ENCODE measurements around the gene B3GNT8. TPM values are rescaled to one million over a fixed set of nuclear protein-coding genes. Genes with fewer than 3 reads are reported as not detected.

The B3GNT8 gene
- total and polyA plus RNA-seq, 4 donors, result 0.50 to 7.8 (median 1.8) TPM

GRCh38 chr19:41449865-41450178 lies 22.6 kb upstream of the B3GNT8 start:
- WGBS (ENCODE audit: insufficient coverage), result no CpG with 5 or more reads among the region's 3 CpGs
- DNase-seq (ENCODE audit: low read depth in 4 of 6, low spot score in 6 of 6), result no peak
- Histone ChIP-seq H3K27ac (ENCODE audit: low read depth, low read length) (no peak overlapping the region), H3K36me3 (ENCODE audit: control insufficient read depth, insufficient read depth, low read length) (no peaks in the 10 kb centered on the region), H3K9me3 (ENCODE audit: control insufficient read depth, insufficient read depth, low read length) (no peaks in the 10 kb centered on the region), H3K4me1 (ENCODE audit: control insufficient read depth, insufficient read depth, low read length) (peaks cover 6% of the 10 kb centered on the region), H3K4me3 (ENCODE audit: low read depth, low read length) (no peak overlapping the region), H3K27me3 (ENCODE audit: control insufficient read depth, insufficient read depth, low read length) (no peaks in the 10 kb centered on the region)

GRCh38 chr19:41449079-41449864 lies 22.1 kb upstream of the B3GNT8 start:
- no peaks in the 10 kb centered on the region for H3K36me3 ChIP-seq (ENCODE audit: control insufficient read depth, insufficient read depth, low read length)
- WGBS (ENCODE audit: insufficient coverage), result 0% methylated on average over 11 of the region's 22 CpGs
- peak in 5 of 6 donors; percentile 36 to 87 (median 57) for DNase-seq (ENCODE audit: low read depth in 4 of 6, low spot score in 6 of 6)
- H3K9me3 ChIP-seq (ENCODE audit: control insufficient read depth, insufficient read depth, low read length), result no peaks in the 10 kb centered on the region
- H3K4me1 ChIP-seq (ENCODE audit: control insufficient read depth, insufficient read depth, low read length), result peaks cover 6% of the 10 kb centered on the region
- H3K27me3 ChIP-seq (ENCODE audit: control insufficient read depth, insufficient read depth, low read length), result no peaks in the 10 kb centered on the region
- H3K27ac ChIP-seq (ENCODE audit: low read depth, low read length), result no peak overlapping the region
- peak overlapping the region; percentile 14 for H3K4me3 ChIP-seq (ENCODE audit: low read depth, low read length)

- no peaks in the 10 kb centered on the region for H3K27me3 ChIP-seq (ENCODE audit: control insufficient read depth, insufficient read depth, low read length)
- H3K4me3 ChIP-seq (ENCODE audit: low read depth, low read length), result no peak overlapping the region
- no peak overlapping the region for H3K27ac ChIP-seq (ENCODE audit: low read depth, low read length)
- H3K9me3 ChIP-seq (ENCODE audit: control insufficient read depth, insufficient read depth, low read length), result no peaks in the 10 kb centered on the region
- no peak for DNase-seq (ENCODE audit: low read depth in 4 of 6, low spot score in 6 of 6)
- WGBS (ENCODE audit: insufficient coverage), result 82% methylated on average over 8 of the region's 12 CpGs
- peaks cover 6% of the 10 kb centered on the region for H3K4me1 ChIP-seq (ENCODE audit: control insufficient read depth, insufficient read depth, low read length)
- no peaks in the 10 kb centered on the region for H3K36me3 ChIP-seq (ENCODE audit: control insufficient read depth, insufficient read depth, low read length)
Observed at GRCh38 chr19:41447732-41448332, 20.7 kb upstream of the B3GNT8 start.

- peaks cover 6% of the 10 kb centered on the region for H3K4me1 ChIP-seq (ENCODE audit: control insufficient read depth, insufficient read depth, low read length)
- 61% methylated on average over 5 of the region's 5 CpGs for WGBS (ENCODE audit: insufficient coverage)
- H3K27me3 ChIP-seq (ENCODE audit: control insufficient read depth, insufficient read depth, low read length), result no peaks in the 10 kb centered on the region
- no peaks in the 10 kb centered on the region for H3K9me3 ChIP-seq (ENCODE audit: control insufficient read depth, insufficient read depth, low read length)
- no peaks in the 10 kb centered on the region for H3K36me3 ChIP-seq (ENCODE audit: control insufficient read depth, insufficient read depth, low read length)
- H3K27ac ChIP-seq (ENCODE audit: low read depth, low read length), result no peak overlapping the region
- no peak for DNase-seq (ENCODE audit: low read depth in 4 of 6, low spot score in 6 of 6)
- H3K4me3 ChIP-seq (ENCODE audit: low read depth, low read length), result no peak overlapping the region
Observed at GRCh38 chr19:41445575-41445974, 18.4 kb upstream of the B3GNT8 start.

- H3K36me3 ChIP-seq (ENCODE audit: control insufficient read depth, insufficient read depth, low read length), result no peaks in the 10 kb centered on the region
- H3K9me3 ChIP-seq (ENCODE audit: control insufficient read depth, insufficient read depth, low read length), result no peaks in the 10 kb centered on the region
- no peak for DNase-seq (ENCODE audit: low read depth in 4 of 6, low spot score in 6 of 6)
- 59% methylated on average over 3 of the region's 6 CpGs for WGBS (ENCODE audit: insufficient coverage)
- no peak overlapping the region for H3K27ac ChIP-seq (ENCODE audit: low read depth, low read length)
- H3K27me3 ChIP-seq (ENCODE audit: control insufficient read depth, insufficient read depth, low read length), result no peaks in the 10 kb centered on the region
- H3K4me3 ChIP-seq (ENCODE audit: low read depth, low read length), result no peak overlapping the region
- peaks cover 6% of the 10 kb centered on the region for H3K4me1 ChIP-seq (ENCODE audit: control insufficient read depth, insufficient read depth, low read length)
Observed at GRCh38 chr19:41443813-41444455, 16.8 kb upstream of the B3GNT8 start.

GRCh38 chr19:41442473-41443355 lies 15.5 kb upstream of the B3GNT8 start, which contains the start of gene ERICH4:
Gene ERICH4 (plus strand): TSS chr19:41443156. CDS start chr19:41443170, 14 bp downstream.
- no peaks in the 10 kb centered on the region for H3K9me3 ChIP-seq (ENCODE audit: control insufficient read depth, insufficient read depth, low read length)
- H3K4me1 ChIP-seq (ENCODE audit: control insufficient read depth, insufficient read depth, low read length), result peaks cover 5% of the 10 kb centered on the region
- no peaks in the 10 kb centered on the region for H3K27me3 ChIP-seq (ENCODE audit: control insufficient read depth, insufficient read depth, low read length)
- 73% methylated on average over 6 of the region's 7 CpGs for WGBS (ENCODE audit: insufficient coverage)
- H3K4me3 ChIP-seq (ENCODE audit: low read depth, low read length), result no peak within 1 kb of the TSS
- DNase-seq (ENCODE audit: low read depth in 4 of 6, low spot score in 6 of 6), result no peak
- H3K27ac ChIP-seq (ENCODE audit: low read depth, low read length), result no peak within 1 kb of the TSS
- peaks cover 6% of the 10 kb centered on the region for H3K36me3 ChIP-seq (ENCODE audit: control insufficient read depth, insufficient read depth, low read length)

- no peak overlapping the region for H3K4me3 ChIP-seq (ENCODE audit: low read depth, low read length)
- no peaks in the 10 kb centered on the region for H3K27me3 ChIP-seq (ENCODE audit: control insufficient read depth, insufficient read depth, low read length)
- peaks cover 8% of the 10 kb centered on the region for H3K36me3 ChIP-seq (ENCODE audit: control insufficient read depth, insufficient read depth, low read length)
- DNase-seq (ENCODE audit: low read depth in 4 of 6, low spot score in 6 of 6), result no peak
- 80% methylated on average over 7 of the region's 15 CpGs for WGBS (ENCODE audit: insufficient coverage)
- H3K9me3 ChIP-seq (ENCODE audit: control insufficient read depth, insufficient read depth, low read length), result no peaks in the 10 kb centered on the region
- no peak overlapping the region for H3K27ac ChIP-seq (ENCODE audit: low read depth, low read length)
- peaks cover 5% of the 10 kb centered on the region for H3K4me1 ChIP-seq (ENCODE audit: control insufficient read depth, insufficient read depth, low read length)
Observed at GRCh38 chr19:41441321-41441945, 14.3 kb upstream of the B3GNT8 start.

GRCh38 chr19:41439441-41440222 lies 12.5 kb upstream of the B3GNT8 start, which contains the start of gene DMAC2:
Gene DMAC2 (minus strand): TSS chr19:41439912. CDS start chr19:41439899, 13 bp downstream.
- DNase-seq (ENCODE audit: low read depth in 4 of 6, low spot score in 6 of 6), result peak; percentile 95 to 100 (median 98)

More at GRCh38 chr19:41439441-41440222, 12.5 kb upstream of the B3GNT8 start, which contains the start of gene DMAC2:
- H3K36me3 ChIP-seq (ENCODE audit: control insufficient read depth, insufficient read depth, low read length), result peaks cover 17% of the 10 kb centered on the region
- no peaks in the 10 kb centered on the region for H3K9me3 ChIP-seq (ENCODE audit: control insufficient read depth, insufficient read depth, low read length)
- H3K4me3 ChIP-seq (ENCODE audit: low read depth, low read length), result peak within 1 kb of the TSS; percentile 91
- peak within 1 kb of the TSS; percentile 98 for H3K27ac ChIP-seq (ENCODE audit: low read depth, low read length)
- peaks cover 5% of the 10 kb centered on the region for H3K4me1 ChIP-seq (ENCODE audit: control insufficient read depth, insufficient read depth, low read length)
- no peaks in the 10 kb centered on the region for H3K27me3 ChIP-seq (ENCODE audit: control insufficient read depth, insufficient read depth, low read length)
- 0% methylated on average over 38 of the region's 40 CpGs for WGBS (ENCODE audit: insufficient coverage)
